ENCODE results near the gene MYL3. TPM values are rescaled to one million over a fixed set of nuclear protein-coding genes. Genes with fewer than 3 reads are reported as not detected.
"Not testable (repeated sequence)": the region's sequence is repeated elsewhere in the genome, so short reads cannot be mapped to it uniquely, and the experiment has no call there.

MYL3 gene
- total RNA-seq, 1 donor, result 1.7 TPM

GRCh38 chr3:46831316-46831715 lies 31.9 kb downstream of the MYL3 start:
- H3K4me3 ChIP-seq (ENCODE audit: low read depth, low read length), result no peak overlapping the region
- no peak for TF ChIP-seq CTCF (IDR thresholded peaks at IDR 0.05; ENCODE audit: insufficient read depth, low read depth, low read length)
- DNase-seq (ENCODE audit: low read depth), result no peak

GRCh38 chr3:46830801-46831200 lies 32.4 kb downstream of the MYL3 start:
- H3K4me3 ChIP-seq (ENCODE audit: low read depth, low read length), result no peak overlapping the region
- no peak for TF ChIP-seq CTCF (IDR thresholded peaks at IDR 0.05; ENCODE audit: insufficient read depth, low read depth, low read length)
- no peak for DNase-seq (ENCODE audit: low read depth)

GRCh38 chr3:46829699-46830208 lies 33.5 kb downstream of the MYL3 start:
- no peak for DNase-seq (ENCODE audit: low read depth)
- no peak overlapping the region for H3K4me3 ChIP-seq (ENCODE audit: low read depth, low read length)
- no peak for TF ChIP-seq CTCF (IDR thresholded peaks at IDR 0.05; ENCODE audit: insufficient read depth, low read depth, low read length)

GRCh38 chr3:46825450-46825849 lies 37.8 kb downstream of the MYL3 start:
- no peak for TF ChIP-seq CTCF (IDR thresholded peaks at IDR 0.05; ENCODE audit: insufficient read depth, low read depth, low read length)
- DNase-seq (ENCODE audit: low read depth), result no peak
- no peak overlapping the region for H3K4me3 ChIP-seq (ENCODE audit: low read depth, low read length)

- TF ChIP-seq CTCF (IDR thresholded peaks at IDR 0.05; ENCODE audit: insufficient read depth, low read depth, low read length), result no peak
- no peak overlapping the region for H3K4me3 ChIP-seq (ENCODE audit: low read depth, low read length)
- DNase-seq (ENCODE audit: low read depth), result no peak
Observed at GRCh38 chr3:46824211-46824970, 38.9 kb downstream of the MYL3 start.

- not testable (repeated sequence) for H3K4me3 ChIP-seq (ENCODE audit: low read depth, low read length); DNase-seq (ENCODE audit: low read depth)
Observed at GRCh38 chr3:46823314-46823713, 39.9 kb downstream of the MYL3 start.

- no peak overlapping the region for H3K4me3 ChIP-seq (ENCODE audit: low read depth, low read length)
- TF ChIP-seq CTCF (IDR thresholded peaks at IDR 0.05; ENCODE audit: insufficient read depth, low read depth, low read length), result no peak
- no peak for DNase-seq (ENCODE audit: low read depth)
Observed at GRCh38 chr3:46821553-46821952, 41.7 kb downstream of the MYL3 start.

Data from fibroblast of villous mesenchyme (primary cell).